Endothelial cell (in vitro differentiated cells): ENCODE results near the gene STPG4. TPM values are rescaled to one million over a fixed set of nuclear protein-coding genes. Genes with fewer than 3 reads are reported as not detected.

Experiments
- DNase-seq: peaks from one replicate; pipeline ENCODE4 v3.0.0; 2021; ENCODE audit warnings: low spot score
- H3K27ac Mint-ChIP-seq: one replicate; pipeline ENCODE4 v1.8.0; 2021; ENCODE audit warnings: mixed read lengths, inconsistent platforms; ENCODE audit not compliant: unreplicated experiment
- H3K27me3 Mint-ChIP-seq: one replicate; pipeline ENCODE4 v1.8.0; 2021; ENCODE audit warnings: mild to moderate bottlenecking, moderate library complexity, mixed read lengths, inconsistent platforms; ENCODE audit not compliant: unreplicated experiment
- H3K36me3 Mint-ChIP-seq: one replicate; pipeline ENCODE4 v1.8.0; 2021; ENCODE audit warnings: mild to moderate bottlenecking, low read depth, mixed read lengths, inconsistent platforms; ENCODE audit not compliant: unreplicated experiment
- H3K4me1 Mint-ChIP-seq: one replicate; pipeline ENCODE4 v1.8.0; 2021; ENCODE audit warnings: mild to moderate bottlenecking, mixed read lengths, inconsistent platforms; ENCODE audit not compliant: unreplicated experiment
- H3K4me3 Mint-ChIP-seq: one replicate; pipeline ENCODE4 v1.8.0; 2021; ENCODE audit warnings: mild to moderate bottlenecking, mixed read lengths, inconsistent platforms; ENCODE audit not compliant: unreplicated experiment
- H3K9me3 Mint-ChIP-seq: one replicate; pipeline ENCODE4 v1.8.0; 2021; ENCODE audit warnings: mixed read lengths, inconsistent platforms; ENCODE audit not compliant: unreplicated experiment
- total RNA-seq: library from RNA; stranded (reverse); fragmentation: NEBNext Ultra II Directional; extraction: Animal tissue kit (Norgen Biotek cat#: 25700); gene quantifications from one replicate; pipeline ENCODE4 v1.2.1, GENCODE V29; 2021; ENCODE audit not compliant: unreplicated experiment
- TF ChIP-seq, protein P1 (sequence below): fragments of 200-600 bp; sonication (generic); IDR thresholded peaks from one replicate; pipeline ENCODE4 v1.5.0; 2021; ENCODE audit warnings: antibody characterized with exemption; ENCODE audit not compliant: unreplicated experiment

Gene STPG4
- total RNA-seq, 1 donor from 2014 or later: not detected

DNA sequence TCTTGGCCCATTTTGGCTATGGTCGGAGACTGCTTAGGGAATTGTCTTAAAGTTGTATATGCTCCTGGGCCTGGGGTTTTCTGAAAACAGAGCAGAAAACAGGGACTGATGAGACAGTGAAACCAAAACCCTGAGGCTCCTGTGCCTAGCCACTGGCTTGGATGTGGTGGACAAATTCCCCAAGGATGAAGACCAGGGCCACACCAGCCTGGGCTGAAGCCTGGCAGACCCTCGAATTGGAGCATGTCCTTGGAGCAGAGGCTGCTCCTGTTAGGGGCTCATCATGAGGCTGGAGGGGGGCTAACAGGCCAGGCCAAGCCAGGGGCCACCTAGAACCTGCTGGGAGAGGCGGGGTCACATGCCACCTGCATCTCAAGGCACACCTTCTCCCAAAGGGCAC lies 68.1 kb downstream of the STPG4 start:
- TF ChIP-seq, protein P1, sequence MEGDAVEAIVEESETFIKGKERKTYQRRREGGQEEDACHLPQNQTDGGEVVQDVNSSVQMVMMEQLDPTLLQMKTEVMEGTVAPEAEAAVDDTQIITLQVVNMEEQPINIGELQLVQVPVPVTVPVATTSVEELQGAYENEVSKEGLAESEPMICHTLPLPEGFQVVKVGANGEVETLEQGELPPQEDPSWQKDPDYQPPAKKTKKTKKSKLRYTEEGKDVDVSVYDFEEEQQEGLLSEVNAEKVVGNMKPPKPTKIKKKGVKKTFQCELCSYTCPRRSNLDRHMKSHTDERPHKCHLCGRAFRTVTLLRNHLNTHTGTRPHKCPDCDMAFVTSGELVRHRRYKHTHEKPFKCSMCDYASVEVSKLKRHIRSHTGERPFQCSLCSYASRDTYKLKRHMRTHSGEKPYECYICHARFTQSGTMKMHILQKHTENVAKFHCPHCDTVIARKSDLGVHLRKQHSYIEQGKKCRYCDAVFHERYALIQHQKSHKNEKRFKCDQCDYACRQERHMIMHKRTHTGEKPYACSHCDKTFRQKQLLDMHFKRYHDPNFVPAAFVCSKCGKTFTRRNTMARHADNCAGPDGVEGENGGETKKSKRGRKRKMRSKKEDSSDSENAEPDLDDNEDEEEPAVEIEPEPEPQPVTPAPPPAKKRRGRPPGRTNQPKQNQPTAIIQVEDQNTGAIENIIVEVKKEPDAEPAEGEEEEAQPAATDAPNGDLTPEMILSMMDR: no peak
- no peak for DNase-seq
- Mint-ChIP-seq H3K4me3 (no peak overlapping the region), H3K4me1 (peaks cover 60% of the 10 kb centered on the region), H3K9me3 (no peaks in the 10 kb centered on the region), H3K27ac (peak overlapping the region; percentile 67), H3K36me3 (peaks cover 4% of the 10 kb centered on the region), H3K27me3 (peaks cover 9% of the 10 kb centered on the region)

DNA sequence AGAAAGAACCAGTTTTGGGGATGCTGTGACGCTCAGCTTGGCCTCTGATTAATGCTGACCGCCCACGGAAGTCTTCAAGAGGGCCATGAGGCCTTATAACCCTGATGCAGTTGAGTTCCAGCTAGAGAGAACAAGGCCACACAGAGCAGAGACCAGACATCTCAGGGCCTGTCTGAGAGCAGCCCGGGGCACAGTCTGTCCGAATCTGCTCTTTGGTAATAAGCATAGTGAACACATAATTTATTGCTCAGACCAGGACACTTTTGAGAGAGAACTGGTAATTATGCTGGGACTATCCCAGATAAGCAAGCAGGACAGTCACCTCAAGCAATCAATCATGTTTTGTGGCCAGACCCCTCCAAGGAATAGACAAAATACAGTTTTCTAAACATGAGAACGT lies 68.5 kb downstream of the STPG4 start:
- Mint-ChIP-seq H3K27me3 (peaks cover 9% of the 10 kb centered on the region), H3K27ac (no peak overlapping the region), H3K4me3 (no peak overlapping the region), H3K9me3 (no peaks in the 10 kb centered on the region), H3K36me3 (peaks cover 4% of the 10 kb centered on the region), H3K4me1 (peaks cover 60% of the 10 kb centered on the region)
- TF ChIP-seq, protein P1: no peak
- no peak for DNase-seq

DNA sequence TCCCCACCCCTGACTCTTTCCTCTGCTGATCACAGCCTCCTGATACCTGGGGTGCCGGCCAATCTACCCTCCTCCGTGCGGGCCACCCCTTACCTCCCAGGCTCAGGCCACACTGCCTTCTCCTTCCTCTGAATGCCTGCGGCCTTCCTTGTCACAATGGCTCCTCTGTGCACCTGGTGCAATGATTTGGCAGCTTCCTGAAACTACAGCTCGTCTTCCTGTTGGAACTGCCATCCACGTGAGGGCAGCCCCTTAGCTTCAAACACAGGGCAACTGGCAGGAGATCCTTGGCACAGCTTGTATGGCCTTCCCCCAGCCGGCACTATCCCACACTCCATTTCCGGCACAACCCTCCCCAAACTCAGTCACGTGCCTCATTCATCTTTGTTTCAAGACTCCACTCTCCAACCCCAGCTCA lies 69.0 kb downstream of the STPG4 start:
- TF ChIP-seq, protein P1: no peak
- H3K4me1 Mint-ChIP-seq: peaks cover 55% of the 10 kb centered on the region
- no peaks in the 10 kb centered on the region for H3K9me3 Mint-ChIP-seq
- H3K4me3 Mint-ChIP-seq: no peak overlapping the region
- no peak for DNase-seq
- H3K27ac Mint-ChIP-seq: peak overlapping the region; percentile 4
- peaks cover 4% of the 10 kb centered on the region for H3K36me3 Mint-ChIP-seq
- peaks cover 9% of the 10 kb centered on the region for H3K27me3 Mint-ChIP-seq

DNA sequence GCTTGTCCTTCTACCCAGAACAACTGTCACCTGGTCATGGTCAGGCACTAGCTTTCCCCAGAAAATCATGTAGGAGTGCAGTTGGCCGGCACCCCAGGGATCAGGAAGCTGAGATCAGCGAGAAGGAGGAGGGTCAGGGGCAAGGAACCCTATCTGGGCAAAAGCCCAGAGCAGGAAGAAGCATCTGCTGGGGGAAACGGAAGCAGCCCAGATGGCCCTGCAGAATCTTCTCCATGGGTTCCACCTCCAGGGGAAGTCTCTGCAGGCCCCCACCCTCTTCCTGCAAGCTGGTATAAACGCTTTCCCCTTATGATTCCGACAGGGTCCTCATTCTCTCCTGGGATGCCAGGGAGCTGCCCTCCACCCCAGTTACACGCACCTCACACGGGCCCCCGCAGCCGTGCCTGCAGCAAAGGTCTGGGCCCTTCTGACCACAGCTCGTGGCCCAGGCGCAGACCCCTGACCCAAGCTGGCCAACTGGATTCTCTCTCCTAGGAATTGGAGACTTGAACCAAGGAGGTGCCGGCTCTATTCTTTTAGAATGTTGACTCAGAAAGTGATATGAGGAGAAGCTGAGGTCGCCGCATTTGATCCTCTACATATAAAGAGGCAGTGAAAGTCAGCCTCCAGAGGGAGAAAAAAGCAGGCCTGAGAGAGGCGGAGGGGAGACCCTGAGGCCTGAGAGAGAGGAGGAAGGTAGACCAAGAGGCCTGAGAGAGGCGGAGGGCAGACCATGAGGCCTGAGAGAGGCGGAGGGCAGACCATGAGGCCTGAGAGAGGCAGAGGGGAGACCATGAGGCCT lies 71.0 kb downstream of the STPG4 start:
- H3K4me1 Mint-ChIP-seq: peaks cover 44% of the 10 kb centered on the region
- H3K27me3 Mint-ChIP-seq: peaks cover 7% of the 10 kb centered on the region
- H3K9me3 Mint-ChIP-seq: no peaks in the 10 kb centered on the region
- peak overlapping the region; percentile 88 for H3K27ac Mint-ChIP-seq
- TF ChIP-seq, protein P1: no peak
- no peak overlapping the region for H3K4me3 Mint-ChIP-seq
- DNase-seq: no peak
- H3K36me3 Mint-ChIP-seq: peaks cover 4% of the 10 kb centered on the region

DNA sequence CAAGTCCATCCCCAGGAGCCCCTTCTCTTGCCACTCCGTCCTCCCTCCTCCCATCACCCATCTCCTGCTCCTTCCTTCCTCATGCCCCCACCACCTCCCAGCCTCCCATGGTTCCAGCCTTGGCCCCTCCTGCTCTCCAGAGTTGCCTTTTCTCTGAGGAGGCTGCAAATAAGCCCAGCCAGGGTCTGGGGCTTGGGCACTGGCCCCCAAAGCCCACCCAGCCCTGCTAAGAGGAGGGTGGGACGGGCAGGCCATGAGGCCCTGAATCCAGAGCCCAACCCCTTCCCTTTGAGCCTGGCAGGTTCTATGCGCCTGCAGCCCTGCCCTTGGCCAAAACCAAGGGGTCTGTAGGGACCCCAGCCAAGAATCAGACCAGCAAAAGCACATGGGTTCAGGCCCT lies 71.6 kb downstream of the STPG4 start:
- H3K4me3 Mint-ChIP-seq: no peak overlapping the region
- peaks cover 8% of the 10 kb centered on the region for H3K27me3 Mint-ChIP-seq
- peaks cover 41% of the 10 kb centered on the region for H3K4me1 Mint-ChIP-seq
- no peak overlapping the region for H3K27ac Mint-ChIP-seq
- H3K9me3 Mint-ChIP-seq: no peaks in the 10 kb centered on the region
- no peak for DNase-seq
- TF ChIP-seq, protein P1: no peak
- peaks cover 4% of the 10 kb centered on the region for H3K36me3 Mint-ChIP-seq
